ENCODE data around the gene PSMB2.
"Not testable (repeated sequence)": the region's sequence is repeated elsewhere in the genome, so short reads cannot be mapped to it uniquely, and the experiment has no call there.

Gene PSMB2

DNA sequence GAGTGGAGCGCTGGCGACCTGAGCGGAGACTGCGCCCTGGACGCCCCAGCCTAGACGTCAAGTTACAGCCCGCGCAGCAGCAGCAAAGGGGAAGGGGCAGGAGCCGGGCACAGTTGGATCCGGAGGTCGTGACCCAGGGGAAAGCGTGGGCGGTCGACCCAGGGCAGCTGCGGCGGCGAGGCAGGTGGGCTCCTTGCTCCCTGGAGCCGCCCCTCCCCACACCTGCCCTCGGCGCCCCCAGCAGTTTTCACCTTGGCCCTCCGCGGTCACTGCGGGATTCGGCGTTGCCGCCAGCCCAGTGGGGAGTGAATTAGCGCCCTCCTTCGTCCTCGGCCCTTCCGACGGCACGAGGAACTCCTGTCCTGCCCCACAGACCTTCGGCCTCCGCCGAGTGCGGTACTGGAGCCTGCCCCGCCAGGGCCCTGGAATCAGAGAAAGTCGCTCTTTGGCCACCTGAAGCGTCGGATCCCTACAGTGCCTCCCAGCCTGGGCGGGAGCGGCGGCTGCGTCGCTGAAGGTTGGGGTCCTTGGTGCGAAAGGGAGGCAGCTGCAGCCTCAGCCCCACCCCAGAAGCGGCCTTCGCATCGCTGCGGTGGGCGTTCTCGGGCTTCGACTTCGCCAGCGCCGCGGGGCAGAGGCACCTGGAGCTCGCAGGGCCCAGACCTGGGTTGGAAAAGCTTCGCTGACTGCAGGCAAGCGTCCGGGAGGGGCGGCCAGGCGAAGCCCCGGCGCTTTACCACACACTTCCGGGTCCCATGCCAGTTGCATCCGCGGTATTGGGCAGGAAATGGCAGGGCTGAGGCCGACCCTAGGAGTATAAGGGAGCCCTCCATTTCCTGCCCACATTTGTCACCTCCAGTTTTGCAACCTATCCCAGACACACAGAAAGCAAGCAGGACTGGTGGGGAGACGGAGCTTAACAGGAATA lies 64.0 kb downstream of the PSMB2 start:
- TF ChIP-seq FEZF1 (tag by site-specific recombination; IDR thresholded peaks at IDR 0.05), result no peak
- no peak for TF ChIP-seq YY2 (tag by site-specific recombination; IDR thresholded peaks at IDR 0.05)
- TF ChIP-seq, protein P1, sequence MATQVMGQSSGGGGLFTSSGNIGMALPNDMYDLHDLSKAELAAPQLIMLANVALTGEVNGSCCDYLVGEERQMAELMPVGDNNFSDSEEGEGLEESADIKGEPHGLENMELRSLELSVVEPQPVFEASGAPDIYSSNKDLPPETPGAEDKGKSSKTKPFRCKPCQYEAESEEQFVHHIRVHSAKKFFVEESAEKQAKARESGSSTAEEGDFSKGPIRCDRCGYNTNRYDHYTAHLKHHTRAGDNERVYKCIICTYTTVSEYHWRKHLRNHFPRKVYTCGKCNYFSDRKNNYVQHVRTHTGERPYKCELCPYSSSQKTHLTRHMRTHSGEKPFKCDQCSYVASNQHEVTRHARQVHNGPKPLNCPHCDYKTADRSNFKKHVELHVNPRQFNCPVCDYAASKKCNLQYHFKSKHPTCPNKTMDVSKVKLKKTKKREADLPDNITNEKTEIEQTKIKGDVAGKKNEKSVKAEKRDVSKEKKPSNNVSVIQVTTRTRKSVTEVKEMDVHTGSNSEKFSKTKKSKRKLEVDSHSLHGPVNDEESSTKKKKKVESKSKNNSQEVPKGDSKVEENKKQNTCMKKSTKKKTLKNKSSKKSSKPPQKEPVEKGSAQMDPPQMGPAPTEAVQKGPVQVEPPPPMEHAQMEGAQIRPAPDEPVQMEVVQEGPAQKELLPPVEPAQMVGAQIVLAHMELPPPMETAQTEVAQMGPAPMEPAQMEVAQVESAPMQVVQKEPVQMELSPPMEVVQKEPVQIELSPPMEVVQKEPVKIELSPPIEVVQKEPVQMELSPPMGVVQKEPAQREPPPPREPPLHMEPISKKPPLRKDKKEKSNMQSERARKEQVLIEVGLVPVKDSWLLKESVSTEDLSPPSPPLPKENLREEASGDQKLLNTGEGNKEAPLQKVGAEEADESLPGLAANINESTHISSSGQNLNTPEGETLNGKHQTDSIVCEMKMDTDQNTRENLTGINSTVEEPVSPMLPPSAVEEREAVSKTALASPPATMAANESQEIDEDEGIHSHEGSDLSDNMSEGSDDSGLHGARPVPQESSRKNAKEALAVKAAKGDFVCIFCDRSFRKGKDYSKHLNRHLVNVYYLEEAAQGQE (tag by site-specific recombination; IDR thresholded peaks at IDR 0.05), result no peak
- no peak for TF ChIP-seq ZNF560 (tag by site-specific recombination; IDR thresholded peaks at IDR 0.05; ENCODE audit: borderline replicate concordance)
- TF ChIP-seq ZNF211 (tag by site-specific recombination; IDR thresholded peaks at IDR 0.05; ENCODE audit: low read depth), result no peak
- TF ChIP-seq SALL2 (tag by site-specific recombination; IDR thresholded peaks at IDR 0.05; ENCODE audit: borderline replicate concordance), result no peak
- TF ChIP-seq, protein P2, sequence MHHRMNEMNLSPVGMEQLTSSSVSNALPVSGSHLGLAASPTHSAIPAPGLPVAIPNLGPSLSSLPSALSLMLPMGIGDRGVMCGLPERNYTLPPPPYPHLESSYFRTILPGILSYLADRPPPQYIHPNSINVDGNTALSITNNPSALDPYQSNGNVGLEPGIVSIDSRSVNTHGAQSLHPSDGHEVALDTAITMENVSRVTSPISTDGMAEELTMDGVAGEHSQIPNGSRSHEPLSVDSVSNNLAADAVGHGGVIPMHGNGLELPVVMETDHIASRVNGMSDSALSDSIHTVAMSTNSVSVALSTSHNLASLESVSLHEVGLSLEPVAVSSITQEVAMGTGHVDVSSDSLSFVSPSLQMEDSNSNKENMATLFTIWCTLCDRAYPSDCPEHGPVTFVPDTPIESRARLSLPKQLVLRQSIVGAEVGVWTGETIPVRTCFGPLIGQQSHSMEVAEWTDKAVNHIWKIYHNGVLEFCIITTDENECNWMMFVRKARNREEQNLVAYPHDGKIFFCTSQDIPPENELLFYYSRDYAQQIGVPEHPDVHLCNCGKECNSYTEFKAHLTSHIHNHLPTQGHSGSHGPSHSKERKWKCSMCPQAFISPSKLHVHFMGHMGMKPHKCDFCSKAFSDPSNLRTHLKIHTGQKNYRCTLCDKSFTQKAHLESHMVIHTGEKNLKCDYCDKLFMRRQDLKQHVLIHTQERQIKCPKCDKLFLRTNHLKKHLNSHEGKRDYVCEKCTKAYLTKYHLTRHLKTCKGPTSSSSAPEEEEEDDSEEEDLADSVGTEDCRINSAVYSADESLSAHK (tag by site-specific recombination; IDR thresholded peaks at IDR 0.05), result no peak
- TF ChIP-seq, protein P3, sequence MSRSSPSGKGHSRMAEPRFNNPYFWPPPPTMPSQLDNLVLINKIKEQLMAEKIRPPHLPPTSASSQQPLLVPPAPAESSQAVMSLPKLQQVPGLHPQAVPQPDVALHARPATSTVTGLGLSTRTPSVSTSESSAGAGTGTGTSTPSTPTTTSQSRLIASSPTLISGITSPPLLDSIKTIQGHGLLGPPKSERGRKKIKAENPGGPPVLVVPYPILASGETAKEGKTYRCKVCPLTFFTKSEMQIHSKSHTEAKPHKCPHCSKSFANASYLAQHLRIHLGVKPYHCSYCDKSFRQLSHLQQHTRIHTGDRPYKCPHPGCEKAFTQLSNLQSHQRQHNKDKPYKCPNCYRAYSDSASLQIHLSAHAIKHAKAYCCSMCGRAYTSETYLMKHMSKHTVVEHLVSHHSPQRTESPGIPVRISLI (tag by site-specific recombination; IDR thresholded peaks at IDR 0.05), result no peak
- no peak for TF ChIP-seq ZNF266 (tag by site-specific recombination; IDR thresholded peaks at IDR 0.05; ENCODE audit: low read depth)
- no peak for TF ChIP-seq KLF1 (tag by site-specific recombination; IDR thresholded peaks at IDR 0.05)
- Histone ChIP-seq H3K4me3 (ENCODE audit: low read depth, low read length) (no peak overlapping the region), H3K27ac (ENCODE audit: extremely low read depth, low read depth, low read length) (no peak overlapping the region), H3K4me1 (ENCODE audit: control insufficient read depth, insufficient read depth, low read length) (no peaks in the 10 kb centered on the region), H3K9me3 (ENCODE audit: control insufficient read depth, insufficient read depth, low read depth, low read length) (no peaks in the 10 kb centered on the region), H3K36me3 (ENCODE audit: control insufficient read depth in 2 of 2, insufficient read depth in 1 of 2, low read length in 2 of 2) (no peaks in the 10 kb centered on the region)
- ChIA-PET POLR2A (no interaction called here), CTCF (interaction anchor here (0.7 to 3.3 kb wide), 4 partner anchors 9 to 150 kb away, joined by 3 to 17 read pairs (median 4); no protein-coding TSS in a partner anchor)

DNA sequence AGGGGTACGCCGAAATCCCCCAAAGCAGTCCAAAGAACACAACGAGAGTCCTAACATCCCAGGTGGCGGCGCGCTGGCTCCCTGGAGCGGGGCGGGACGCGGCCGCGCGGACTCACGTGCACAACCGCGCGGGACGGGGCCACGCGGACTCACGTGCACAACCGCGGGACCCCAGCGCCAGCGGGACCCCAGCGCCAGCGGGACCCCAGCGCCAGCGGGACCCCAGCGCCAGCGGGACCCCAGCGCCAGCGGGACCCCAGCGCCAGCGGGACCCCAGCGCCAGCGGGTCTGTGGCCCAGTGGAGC lies 64.6 kb downstream of the PSMB2 start:
- H3K27ac ChIP-seq (ENCODE audit: extremely low read depth, low read depth, low read length); H3K4me1 ChIP-seq (ENCODE audit: control insufficient read depth, insufficient read depth, low read length); H3K9me3 ChIP-seq (ENCODE audit: control insufficient read depth, insufficient read depth, low read depth, low read length); POLR2A ChIA-PET; H3K4me3 ChIP-seq (ENCODE audit: low read depth, low read length); H3K36me3 ChIP-seq (ENCODE audit: control insufficient read depth in 2 of 2, insufficient read depth in 1 of 2, low read length in 2 of 2): not testable (repeated sequence)
- CTCF ChIA-PET, result interaction anchor here (1.0 to 3.3 kb wide), 3 partner anchors 8 to 150 kb away, joined by 4 to 17 read pairs (median 6); no protein-coding TSS in a partner anchor

DNA sequence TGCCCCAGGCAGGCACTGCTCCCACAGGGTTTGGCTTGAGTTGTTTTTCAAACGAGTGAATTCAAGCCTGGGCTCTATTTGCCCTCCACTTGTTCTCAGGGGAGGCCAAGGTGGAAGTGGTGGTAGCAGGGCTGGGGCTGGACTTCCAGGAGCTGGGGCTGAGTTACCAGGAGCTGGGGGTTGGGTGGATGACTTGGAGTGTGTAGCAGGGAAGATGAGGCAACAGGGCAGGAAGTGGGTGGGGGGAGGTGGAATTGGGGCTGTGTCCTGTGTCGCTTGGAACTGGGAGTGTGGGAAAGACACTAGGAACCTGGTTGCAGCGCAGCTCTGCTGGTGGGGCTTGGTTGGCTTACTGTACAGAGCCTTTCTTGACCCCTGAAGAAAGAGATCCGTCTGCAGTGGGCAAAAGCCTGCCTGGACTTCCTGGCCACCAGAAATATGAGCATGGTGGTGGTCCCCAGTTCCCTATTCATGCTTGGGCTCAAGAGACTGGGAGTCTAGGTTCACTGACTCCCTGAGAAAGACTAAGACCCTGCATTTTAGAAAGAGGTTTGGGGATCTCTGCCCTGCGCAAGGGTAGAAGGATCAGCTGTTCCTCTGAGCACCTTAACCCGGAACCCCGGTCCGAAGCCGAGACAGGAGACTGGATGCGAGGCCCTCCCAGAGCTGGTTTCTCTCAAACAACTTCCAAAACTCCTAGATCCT lies 65.1 kb downstream of the PSMB2 start:
- CTCF ChIA-PET, result interaction anchor here (1.0 to 1.1 kb wide), 2 partner anchors 139 to 150 kb away, joined by 4 to 6 read pairs; no protein-coding TSS in a partner anchor
- Histone ChIP-seq H3K27ac (ENCODE audit: extremely low read depth, low read depth, low read length) (no peak overlapping the region), H3K4me1 (ENCODE audit: control insufficient read depth, insufficient read depth, low read length) (no peaks in the 10 kb centered on the region), H3K36me3 (ENCODE audit: control insufficient read depth in 2 of 2, insufficient read depth in 1 of 2, low read length in 2 of 2) (no peaks in the 10 kb centered on the region), H3K4me3 (ENCODE audit: low read depth, low read length) (no peak overlapping the region), H3K9me3 (ENCODE audit: control insufficient read depth, insufficient read depth, low read depth, low read length) (no peaks in the 10 kb centered on the region)
- POLR2A ChIA-PET, result no interaction called here
- TF ChIP-seq BCL11A (tag by site-specific recombination; IDR thresholded peaks at IDR 0.05; ENCODE audit: low read depth), result no peak
- TF ChIP-seq SCRT1 (tag by site-specific recombination; IDR thresholded peaks at IDR 0.05; ENCODE audit: borderline replicate concordance), result no peak
- TF ChIP-seq EGR2 (tag by site-specific recombination; IDR thresholded peaks at IDR 0.05; ENCODE audit: low read depth), result no peak
- no peak for TF ChIP-seq ZNF521 (tag by site-specific recombination; IDR thresholded peaks at IDR 0.05)
- no peak for TF ChIP-seq ZNF138 (tag by site-specific recombination; IDR thresholded peaks at IDR 0.05; ENCODE audit: borderline replicate concordance)
- TF ChIP-seq, protein P4, sequence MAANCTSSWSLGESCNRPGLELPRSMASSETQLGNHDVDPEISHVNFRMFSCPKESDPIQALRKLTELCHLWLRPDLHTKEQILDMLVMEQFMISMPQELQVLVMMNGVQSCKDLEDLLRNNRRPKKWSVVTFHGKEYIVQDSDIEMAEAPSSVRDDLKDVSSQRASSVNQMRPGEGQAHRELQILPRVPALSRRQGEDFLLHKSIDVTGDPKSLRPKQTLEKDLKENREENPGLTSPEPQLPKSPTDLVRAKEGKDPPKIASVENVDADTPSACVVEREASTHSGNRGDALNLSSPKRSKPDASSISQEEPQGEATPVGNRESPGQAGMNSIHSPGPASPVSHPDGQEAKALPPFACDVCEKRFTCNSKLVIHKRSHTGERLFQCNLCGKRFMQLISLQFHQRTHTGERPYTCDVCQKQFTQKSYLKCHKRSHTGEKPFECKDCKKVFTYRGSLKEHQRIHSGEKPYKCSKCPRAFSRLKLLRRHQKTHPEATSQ (tag by site-specific recombination; IDR thresholded peaks at IDR 0.05), result no peak

Data from HEK293 (cell line).